Duodenal mucosa (tissue), 2 donors: Measurements from ENCODE around the gene EPS8.
A peak's percentile ranks its signal among the peaks of the same experiment; 100 is the strongest.

ENCODE experiments used
- H3K27ac ChIP-seq: one replicate; pipeline ENCODE4 v1.7.0; 2013; ENCODE audit warnings: low read depth, low read length
- H3K27me3 ChIP-seq, 2 donors: one replicate each; pipeline ENCODE4 v1.7.0; 2013; ENCODE audit warnings: low read length in 2 of 2, control low read depth in 1 of 2; ENCODE audit not compliant: insufficient read depth in 2 of 2, control insufficient read depth in 1 of 2
- H3K36me3 ChIP-seq, 2 donors: one replicate each; pipeline ENCODE4 v1.7.0; 2013; ENCODE audit warnings: low read length in 2 of 2, control low read depth in 1 of 2; ENCODE audit not compliant: insufficient read depth in 2 of 2, control insufficient read depth in 1 of 2
- H3K4me1 ChIP-seq, 2 donors: one replicate each; pipeline ENCODE4 v1.7.0; 2013; ENCODE audit warnings: low read length in 2 of 2, control low read depth in 1 of 2; ENCODE audit not compliant: insufficient read depth in 2 of 2, control insufficient read depth in 1 of 2
- H3K4me3 ChIP-seq, 2 donors: one replicate each; pipeline ENCODE4 v1.7.0; 2013; ENCODE audit warnings: low read length in 2 of 2, low read depth in 1 of 2
- H3K9ac ChIP-seq, 2 donors: one replicate each; pipeline ENCODE4 v1.7.0; 2013; ENCODE audit warnings: low read length in 2 of 2, low read depth in 1 of 2
- H3K9me3 ChIP-seq, 2 donors: one replicate each; pipeline ENCODE4 v1.7.0; 2013; ENCODE audit warnings: low read length in 2 of 2, control low read depth in 1 of 2; ENCODE audit not compliant: control insufficient read depth in 1 of 2

EPS8 gene

DNA sequence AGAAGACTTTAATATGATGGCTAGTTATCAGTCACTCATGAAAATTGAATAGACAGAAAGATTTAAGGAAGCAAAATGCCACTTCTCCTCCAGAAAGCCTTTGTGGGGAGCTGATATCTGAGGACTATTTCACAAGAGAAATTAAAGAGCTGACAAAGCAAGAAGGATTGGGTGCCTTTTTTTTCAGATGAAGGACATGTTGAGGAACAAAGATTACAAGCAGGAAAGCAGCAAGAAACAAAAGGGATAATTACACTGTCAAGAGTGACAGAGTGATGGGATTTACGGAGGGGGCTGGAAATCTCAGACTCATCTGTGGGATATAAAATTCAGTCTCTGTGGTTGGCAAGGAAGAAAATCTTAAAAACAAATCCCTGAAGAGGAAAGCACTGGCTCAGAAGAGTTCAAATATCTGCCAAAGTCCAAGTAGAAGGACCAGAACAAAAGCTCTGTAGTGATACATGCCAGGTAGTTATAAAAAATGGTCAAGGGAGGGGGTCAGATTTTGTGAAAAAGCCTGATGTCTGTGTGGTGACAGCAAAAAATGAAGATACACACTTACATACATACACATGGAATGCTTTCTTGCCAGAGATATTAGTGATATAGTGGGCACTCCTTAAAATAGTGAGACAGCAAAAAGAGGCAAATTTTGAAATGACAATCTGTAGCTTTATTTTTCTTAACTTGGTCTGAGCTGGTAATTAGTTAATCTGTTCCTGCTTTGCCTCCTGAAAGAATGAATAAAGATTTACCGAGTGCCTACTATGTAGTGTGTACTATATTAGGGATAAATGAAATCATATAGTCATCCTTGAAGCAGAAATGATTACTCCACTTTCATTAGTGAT, 62.9 kb downstream of the EPS8 start:
- Histone ChIP-seq H3K27me3 (no peaks in the 10 kb centered on the region), H3K4me3 (no peak overlapping the region), H3K9me3 (no peaks in the 10 kb centered on the region), H3K9ac (no peak overlapping the region), H3K27ac (no peak overlapping the region), H3K36me3 (no peaks in the 10 kb centered on the region), H3K4me1 (peaks cover 9 to 13% of the 10 kb centered on the region in 2 donors)

DNA sequence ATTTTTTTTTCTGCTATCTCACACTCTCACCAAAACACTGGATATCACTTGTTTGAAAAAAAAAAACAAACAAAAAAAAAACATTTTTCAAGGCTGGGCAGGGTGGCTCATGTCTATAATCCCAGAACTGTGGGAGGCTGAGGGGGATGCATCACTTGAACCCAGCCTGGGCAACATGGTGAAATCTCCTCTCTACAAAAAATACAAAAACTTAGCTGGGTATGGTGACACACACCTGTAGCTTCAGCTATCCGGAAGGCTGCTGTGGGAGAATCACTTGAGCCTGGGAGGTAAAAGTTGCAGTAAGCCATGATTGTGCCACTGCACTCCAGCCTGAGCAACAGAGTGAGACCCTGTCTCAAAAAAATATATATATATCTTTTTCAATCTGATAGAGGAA, 66.2 kb downstream of the EPS8 start:
- H3K27ac ChIP-seq, result no peak overlapping the region
- no peaks in the 10 kb centered on the region for H3K27me3 ChIP-seq
- H3K9ac ChIP-seq, result no peak overlapping the region
- H3K36me3 ChIP-seq, result no peaks in the 10 kb centered on the region
- peaks cover 13 to 22% of the 10 kb centered on the region in 2 donors for H3K4me1 ChIP-seq
- no peaks in the 10 kb centered on the region for H3K9me3 ChIP-seq
- no peak overlapping the region for H3K4me3 ChIP-seq

DNA sequence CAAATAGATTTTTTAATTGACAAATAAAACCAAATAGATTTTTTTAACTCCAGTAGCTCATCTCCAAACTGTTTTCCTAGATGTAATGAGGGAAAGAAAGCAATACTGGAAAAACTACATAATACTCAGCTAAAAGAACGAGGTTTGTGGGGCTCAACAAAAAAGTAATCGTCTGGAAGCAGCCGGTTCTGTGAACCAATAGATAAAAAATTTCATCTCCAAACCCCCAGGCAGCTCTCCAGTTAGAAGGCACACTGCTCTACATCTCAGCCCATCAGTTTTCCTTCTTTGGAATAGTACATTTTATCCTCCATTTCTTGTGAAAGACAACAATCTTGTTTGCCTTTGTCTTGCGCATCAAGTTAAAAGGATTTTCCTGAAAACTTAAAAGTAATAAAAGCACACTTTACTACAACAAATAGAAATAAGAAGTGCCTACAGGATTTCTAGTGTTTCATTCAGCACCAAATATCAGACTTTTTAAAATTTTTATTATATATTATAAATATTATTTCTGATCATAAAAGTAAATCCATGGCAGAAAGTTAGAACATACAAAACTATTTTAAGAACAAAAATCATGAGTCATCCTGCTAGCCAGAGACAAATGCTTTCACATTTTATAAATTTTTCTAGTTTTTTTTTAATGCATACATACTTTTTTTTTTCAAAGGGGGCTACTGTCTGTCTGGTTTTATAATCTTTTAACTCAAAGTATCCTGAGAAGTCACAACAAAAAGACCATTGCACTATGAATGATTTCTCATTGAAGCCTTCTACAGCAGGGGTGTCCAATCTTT, 67.7 kb downstream of the EPS8 start:
- Histone ChIP-seq H3K4me3 (no peak overlapping the region), H3K27ac (no peak overlapping the region), H3K27me3 (no peaks in the 10 kb centered on the region), H3K9me3 (no peaks in the 10 kb centered on the region), H3K36me3 (no peaks in the 10 kb centered on the region), H3K9ac (no peak overlapping the region), H3K4me1 (peaks cover 16 to 22% of the 10 kb centered on the region in 2 donors)

DNA sequence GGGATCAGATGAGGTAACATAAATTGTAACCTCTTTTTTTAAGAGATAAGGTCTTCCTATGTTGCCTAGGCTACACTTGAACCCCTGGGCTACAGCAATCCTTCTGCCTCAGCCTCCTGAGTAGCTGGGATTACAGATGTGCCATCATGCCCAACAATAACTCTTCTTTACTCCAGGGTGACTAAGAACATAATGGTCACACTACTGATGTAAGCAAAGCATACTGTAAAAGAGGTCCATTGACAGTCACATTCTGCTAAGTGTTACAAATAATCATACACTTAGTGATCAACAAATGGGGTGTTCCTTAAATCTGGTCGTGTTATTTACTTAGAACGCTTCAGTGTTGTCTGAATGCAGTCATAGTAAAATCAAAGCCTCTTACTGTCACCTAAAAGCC, 68.9 kb downstream of the EPS8 start:
- peaks cover 7 to 21% of the 10 kb centered on the region in 2 donors for H3K4me1 ChIP-seq
- no peak overlapping the region for H3K4me3 ChIP-seq
- H3K9me3 ChIP-seq, result no peaks in the 10 kb centered on the region
- no peaks in the 10 kb centered on the region for H3K36me3 ChIP-seq
- H3K27me3 ChIP-seq, result no peaks in the 10 kb centered on the region
- no peak overlapping the region for H3K27ac ChIP-seq
- H3K9ac ChIP-seq, result no peak overlapping the region

DNA sequence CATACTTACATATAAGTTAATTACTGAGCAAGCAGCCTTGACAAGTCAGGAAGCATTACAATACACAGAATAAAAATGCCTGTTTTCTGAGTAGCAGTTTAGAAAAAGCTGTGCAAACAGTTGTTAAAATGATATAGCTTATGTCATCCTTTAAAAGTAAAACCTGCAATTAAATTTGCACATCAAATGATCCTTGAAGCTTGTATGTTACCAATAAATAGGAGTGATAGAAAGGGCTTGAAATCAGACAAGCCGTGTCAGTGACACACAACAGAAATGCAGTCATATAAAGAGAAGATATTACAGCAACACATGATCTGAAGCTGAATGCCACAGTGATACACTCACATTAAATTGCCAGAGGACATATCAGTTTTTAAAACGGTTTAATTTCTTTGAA, 70.0 kb downstream of the EPS8 start:
- no peak overlapping the region for H3K4me3 ChIP-seq
- no peaks in the 10 kb centered on the region for H3K36me3 ChIP-seq
- H3K27me3 ChIP-seq, result no peaks in the 10 kb centered on the region
- H3K9ac ChIP-seq, result no peak overlapping the region
- H3K27ac ChIP-seq, result no peak overlapping the region
- H3K4me1 ChIP-seq, result peaks cover 7 to 21% of the 10 kb centered on the region in 2 donors
- H3K9me3 ChIP-seq, result no peaks in the 10 kb centered on the region

DNA sequence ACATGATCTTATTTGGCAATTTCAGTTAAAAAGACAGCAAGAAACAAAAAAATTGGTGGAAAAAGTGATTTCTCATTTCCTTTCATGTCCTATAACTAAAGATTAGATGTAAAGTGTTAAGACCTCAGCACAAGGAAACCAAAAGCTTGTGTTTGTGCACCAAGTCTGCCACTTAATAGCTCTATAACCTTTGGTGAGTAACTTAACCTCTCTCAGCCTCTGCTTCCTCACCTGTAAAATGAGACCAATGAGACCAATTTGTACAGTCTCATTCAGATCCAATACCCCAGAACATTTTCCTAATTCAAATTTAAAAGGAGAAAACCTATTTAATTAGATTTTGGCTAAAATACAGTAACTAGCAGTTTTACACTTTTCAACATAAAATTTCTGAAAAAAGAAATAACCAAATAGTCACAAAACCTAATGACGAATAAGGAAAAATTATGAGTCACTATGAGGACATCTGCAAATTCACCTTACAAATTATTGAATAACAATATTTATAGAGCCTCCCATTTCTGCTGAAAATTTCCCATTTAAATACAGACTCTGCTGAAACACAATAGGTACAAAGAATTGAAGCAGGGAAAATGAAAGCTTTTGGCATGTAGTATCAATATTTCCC, 71.1 kb downstream of the EPS8 start:
- no peaks in the 10 kb centered on the region for H3K27me3 ChIP-seq
- H3K9ac ChIP-seq, result no peak overlapping the region
- H3K27ac ChIP-seq, result no peak overlapping the region
- H3K4me3 ChIP-seq, result peak overlapping the region in 1 of 2 donors; percentile 21
- no peaks in the 10 kb centered on the region for H3K9me3 ChIP-seq
- peaks cover 7 to 29% of the 10 kb centered on the region in 2 donors for H3K4me1 ChIP-seq
- no peaks in the 10 kb centered on the region for H3K36me3 ChIP-seq

DNA sequence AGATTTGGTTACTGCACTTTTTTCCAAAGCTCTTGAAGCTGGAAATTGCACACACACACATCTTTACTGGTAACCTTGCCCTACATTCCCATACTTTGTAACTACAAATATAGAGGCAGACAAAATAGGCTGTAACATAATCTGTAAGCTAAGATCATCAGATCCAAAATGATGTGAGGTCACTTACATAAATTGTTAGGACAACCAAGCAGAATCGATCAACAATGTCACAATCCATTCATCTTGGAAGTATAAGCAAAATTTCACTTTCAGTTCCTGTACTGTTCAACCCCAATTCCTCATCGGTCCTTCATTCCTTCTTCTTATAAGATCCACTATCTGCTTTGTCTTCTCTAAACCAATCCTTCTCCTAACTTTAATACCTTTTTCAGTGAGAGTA, 72.6 kb downstream of the EPS8 start:
- Histone ChIP-seq H3K27me3 (no peaks in the 10 kb centered on the region), H3K27ac (no peak overlapping the region), H3K9me3 (no peaks in the 10 kb centered on the region), H3K36me3 (no peaks in the 10 kb centered on the region), H3K4me1 (peaks cover 7 to 30% of the 10 kb centered on the region in 2 donors), H3K4me3 (no peak overlapping the region), H3K9ac (no peak overlapping the region)

DNA sequence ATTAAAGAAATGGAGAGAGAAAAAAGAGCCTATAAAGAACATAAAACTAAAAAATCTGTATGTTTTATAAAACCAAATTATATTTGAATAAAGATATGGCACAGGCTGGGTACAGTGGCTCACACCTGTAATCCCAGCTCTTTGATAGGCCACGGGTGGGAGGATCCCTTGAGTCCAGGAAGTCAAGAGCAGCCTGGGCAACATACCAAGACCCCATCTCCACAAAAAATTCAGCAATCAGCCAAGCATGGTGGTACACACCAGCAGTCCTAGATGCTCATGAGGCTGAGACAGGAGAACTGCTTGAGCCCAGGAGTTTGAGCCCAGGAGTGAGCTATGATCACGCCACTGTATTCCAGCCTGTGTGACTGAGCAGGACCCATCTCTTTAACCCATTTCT, 74.9 kb downstream of the EPS8 start:
- H3K4me1 ChIP-seq, result peaks cover 15 to 31% of the 10 kb centered on the region in 2 donors
- H3K27ac ChIP-seq, result no peak overlapping the region
- no peak overlapping the region for H3K4me3 ChIP-seq
- no peak overlapping the region for H3K9ac ChIP-seq
- no peaks in the 10 kb centered on the region for H3K36me3 ChIP-seq
- H3K27me3 ChIP-seq, result no peaks in the 10 kb centered on the region
- no peaks in the 10 kb centered on the region for H3K9me3 ChIP-seq

DNA sequence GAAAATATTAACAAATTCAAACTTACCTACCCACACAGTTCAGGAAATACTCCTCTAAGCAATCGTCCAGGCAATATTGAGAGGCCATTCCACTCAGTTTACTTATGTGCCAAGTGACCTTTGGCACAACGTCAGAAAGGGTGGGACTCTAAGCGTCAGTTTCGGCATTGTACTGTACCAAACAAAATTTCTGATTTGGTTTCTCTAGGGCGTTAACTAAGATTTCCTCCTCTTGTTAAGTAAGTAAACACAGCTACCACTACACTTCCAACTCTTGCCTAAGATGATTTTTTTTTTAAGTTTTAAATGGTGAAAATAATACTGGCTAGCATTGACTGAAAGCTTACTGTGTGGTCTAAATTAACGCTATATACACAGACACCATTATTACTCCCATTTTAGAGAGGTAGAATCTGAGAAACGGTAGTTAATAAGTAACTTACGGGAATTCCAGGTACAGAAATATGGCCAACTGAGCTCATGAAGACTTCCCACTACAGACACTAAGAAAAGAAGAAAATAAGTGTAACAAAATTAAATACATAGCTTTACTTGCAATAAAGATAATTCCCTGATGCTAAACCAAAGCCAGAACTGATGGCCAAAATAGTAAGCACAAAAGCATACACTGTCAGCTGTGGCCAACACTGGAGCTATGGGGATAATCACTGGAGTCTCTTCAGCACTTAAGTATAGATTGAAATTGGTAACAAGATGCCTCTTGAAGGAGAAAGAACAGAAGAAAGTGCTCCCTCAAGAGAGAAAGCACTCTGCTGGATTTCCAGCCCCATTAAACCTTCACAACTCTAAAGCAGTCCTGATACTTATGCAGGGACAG, 76.1 kb downstream of the EPS8 start:
- H3K36me3 ChIP-seq, result no peaks in the 10 kb centered on the region
- H3K4me3 ChIP-seq, result peak overlapping the region; percentile 40 to 64
- H3K27me3 ChIP-seq, result no peaks in the 10 kb centered on the region
- H3K9ac ChIP-seq, result peak overlapping the region; percentile 10 to 81
- H3K4me1 ChIP-seq, result peaks cover 11 to 34% of the 10 kb centered on the region in 2 donors
- no peaks in the 10 kb centered on the region for H3K9me3 ChIP-seq
- H3K27ac ChIP-seq, result peak overlapping the region; percentile 77
